ENCODE measurements around the gene CST7. TPM values are rescaled to one million over a fixed set of nuclear protein-coding genes. Genes with fewer than 3 reads are reported as not detected.

CST7 gene, protein sequence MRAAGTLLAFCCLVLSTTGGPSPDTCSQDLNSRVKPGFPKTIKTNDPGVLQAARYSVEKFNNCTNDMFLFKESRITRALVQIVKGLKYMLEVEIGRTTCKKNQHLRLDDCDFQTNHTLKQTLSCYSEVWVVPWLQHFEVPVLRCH
- not detected in 2 replicates for total RNA-seq

DNA sequence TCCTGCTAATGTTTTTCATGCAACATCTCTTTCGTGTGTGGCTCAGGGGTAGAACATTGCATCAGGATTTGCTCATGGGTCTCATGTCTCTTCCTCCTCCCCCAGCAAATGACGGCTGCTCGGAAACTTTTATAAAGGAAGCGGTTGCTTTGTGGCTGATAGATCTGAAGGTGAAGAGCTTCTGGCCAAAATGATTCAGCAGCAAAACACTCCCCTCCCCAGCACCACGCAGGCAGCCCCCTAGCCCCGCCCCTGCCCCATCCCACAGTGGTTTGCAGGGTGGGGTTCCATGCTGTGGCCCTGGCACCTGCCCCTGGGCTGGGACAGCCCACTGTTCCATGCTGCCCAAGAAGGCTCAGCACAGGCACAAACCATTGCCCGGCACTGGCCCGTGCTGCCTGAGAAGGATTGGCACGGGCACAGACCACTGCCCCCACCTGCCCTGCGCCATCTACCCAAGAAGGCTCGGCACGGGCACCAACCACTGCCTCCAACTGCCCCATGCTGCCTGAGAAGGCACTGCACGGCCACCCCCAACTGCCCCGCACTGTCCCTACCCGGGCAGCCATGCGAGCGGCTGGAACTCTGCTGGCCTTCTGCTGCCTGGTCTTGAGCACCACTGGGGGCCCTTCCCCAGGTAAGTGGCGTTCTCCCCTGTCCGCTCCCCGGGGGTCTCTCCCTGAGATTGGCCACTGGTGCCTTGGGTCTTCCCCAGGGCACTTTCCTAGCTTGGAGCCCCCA is at the start of gene CST7:
TSS of gene CST7 (plus strand) at position 331 of the 741 bp plus-strand sequence. CDS start at position 568, 237 bp downstream.

DNA sequence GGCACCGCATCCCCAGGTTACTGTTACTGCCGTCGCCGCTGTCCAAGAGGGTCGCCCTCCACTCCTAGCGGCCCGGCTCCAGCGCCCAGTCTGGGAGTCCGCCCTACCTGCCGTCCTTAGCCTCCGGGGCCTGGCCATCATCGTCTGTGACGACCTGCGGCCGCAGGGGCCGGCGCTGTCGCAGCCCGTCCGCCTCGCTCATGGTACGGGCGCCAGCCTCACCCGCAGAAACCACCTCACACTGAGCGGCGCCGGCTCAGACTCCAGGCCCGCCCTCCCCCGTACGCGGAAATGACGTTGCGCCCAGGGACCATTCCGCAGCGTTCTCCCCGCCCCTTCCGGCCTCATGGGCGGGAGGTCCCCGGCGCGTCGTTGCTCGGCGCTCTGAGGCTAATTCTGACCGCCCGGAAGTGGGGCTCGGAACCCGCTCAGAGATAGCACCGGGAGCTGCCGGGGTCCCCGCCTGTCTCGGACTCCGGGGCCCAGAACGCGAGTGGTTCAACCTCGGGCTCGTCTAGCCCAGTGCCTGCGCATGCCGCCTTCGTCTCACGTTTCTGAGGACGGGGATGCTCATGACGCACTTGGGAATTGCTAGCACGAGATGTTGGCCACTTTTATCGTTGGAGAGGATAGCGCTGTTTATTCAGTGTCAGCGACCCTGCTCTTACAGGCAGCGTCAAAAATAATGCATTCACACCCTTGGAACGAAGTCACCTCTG is 43.6 kb downstream of the CST7 start, which contains the start of gene APMAP:
TSS of gene APMAP (minus strand) at position 265 of the 719 bp plus-strand sequence. CDS start at position 202, 63 bp downstream.

Other genes with a start within 250 kb of the CST7 start
- gene APMAP, start 43.5 kb downstream of the CST7 start, total RNA-seq, result 88.4 and 114 TPM in 2 replicates
- 6.1 and 8.7 TPM in 2 replicates for gene ACSS1, start 108.9 kb downstream of the CST7 start, total RNA-seq
- not detected in 2 replicates for gene VSX1, start 132.9 kb downstream of the CST7 start, total RNA-seq
- 53.3 and 62.5 TPM in 2 replicates for gene ENTPD6, start 246.4 kb downstream of the CST7 start, total RNA-seq